K562 (cell line): ENCODE data around the gene CENPU. TPM values are rescaled to one million over a fixed set of nuclear protein-coding genes. Genes with fewer than 3 reads are reported as not detected.
A peak's percentile ranks its signal among the peaks of the same experiment; 100 is the strongest.

Source experiments
- CXXC5 ChIP-seq: fragments of 250-450 bp; sonication (Bioruptor Pico); IDR thresholded peaks from 2 replicates; pipeline ENCODE4 v1.8.0; 2022; ENCODE audit warnings: inconsistent platforms, mild to moderate bottlenecking, moderate library complexity
- ELF2 ChIP-seq: fragments of 250-450 bp; sonication (Bioruptor Pico); IDR thresholded peaks from 2 replicates; pipeline ENCODE4 v1.5.0; 2021; ENCODE audit warnings: mild to moderate bottlenecking
- ETV1 ChIP-seq: fragments of 450-650 bp; conservative IDR thresholded peaks from 2 replicates; pipeline ENCODE4 v1.6.1; 2016; ENCODE audit warnings: missing genetic modification characterization, control low read depth, low read depth, missing compliant biosample characterization
- HSF4 ChIP-seq: fragments of 250-450 bp; sonication (Bioruptor Pico); IDR thresholded peaks from 2 replicates; pipeline ENCODE4 v2.1.2; 2022; ENCODE audit warnings: mild to moderate bottlenecking, moderate library complexity, borderline replicate concordance
- JUN ChIP-seq, 2 experiments: sonication (generic) in 1 of 2; formaldehyde crosslinking in 1 of 2; IDR thresholded peaks; 2 replicates each; pipeline versions ENCODE4 v1.6.1 to v1.8.0; 2012 to 2022; ENCODE audit warnings: borderline replicate concordance in 2 of 2, mild to moderate bottlenecking in 2 of 2, improper control_type of control experiment in 1 of 2, low read depth in 1 of 2, low read length in 1 of 2, missing genetic modification reagents in 1 of 2
- MYC ChIP-seq, 2 experiments: fragments of 250-450 bp in 1 of 2; sonication (Bioruptor Pico) in 1 of 2; IDR thresholded peaks; 2 replicates each; pipeline versions ENCODE4 v1.5.1 to v1.6.1; 2012 to 2021; ENCODE audit warnings: low read depth in 2 of 2, borderline replicate concordance in 1 of 2, improper control_type of control experiment in 1 of 2, low read length in 1 of 2, mild to moderate bottlenecking in 1 of 2, moderate library complexity in 1 of 2
- RBFOX2 ChIP-seq: fragments of 200-400 bp; formaldehyde crosslinking; IDR thresholded peaks from 2 replicates; pipeline ENCODE4 v1.6.1; 2017; ENCODE audit warnings: low read depth, mild to moderate bottlenecking, low read length, moderate library complexity
- SUPT5H ChIP-seq: fragments of 450-650 bp; IDR thresholded peaks from 2 replicates; pipeline ENCODE4 v1.6.1; 2016
- TCF3 ChIP-seq: sonication (generic); formaldehyde crosslinking; IDR thresholded peaks from 2 replicates; pipeline ENCODE4 v1.4.0; 2020; ENCODE audit warnings: mild to moderate bottlenecking, missing genetic modification reagents
- ZNF561 ChIP-seq: fragments of 450-650 bp; formaldehyde crosslinking; conservative IDR thresholded peaks from 2 replicates; pipeline ENCODE4 v1.4.0; 2020; ENCODE audit warnings: mild to moderate bottlenecking, moderate library complexity
- polyA plus RNA-seq, 8 experiments: library from polyadenylated mRNA; depleted of rRNA in 4 of 8; stranded (reverse) in 5 of 8; unstranded in 3 of 8; fragments of >200 nt; fragmentation: Nextera tagmentation in 2 of 8; fragmentation: Illumina TruSeq in 1 of 8; extraction: Ambion mirVana in 2 of 8; extraction: Trizol in 1 of 8; gene quantifications; 2 replicates each; pipeline versions ENCODE4 v1.2.1 to v1.2.3, GENCODE V29; 2011 to 2014; ENCODE audit warnings: inconsistent platforms in 1 of 8, missing spikeins in 1 of 8
- total RNA-seq, 7 experiments: library from RNA; depleted of rRNA in 6 of 7; stranded (reverse); fragments of >200 nt in 6 of 7; fragmentation: Illumina TruSeq in 2 of 7; extraction: Trizol in 2 of 7; gene quantifications; 2 replicates each; pipeline versions ENCODE4 v1.2.1 to v1.2.3, GENCODE V29; 2011 to 2021; ENCODE audit warnings: low replicate concordance in 1 of 7
- TF ChIP-seq, protein P1 (sequence below), 3 experiments: IDR thresholded peaks in 2 of 3; conservative IDR thresholded peaks in 1 of 3; 2 replicates each; pipeline ENCODE4 v1.5.1; 2011 to 2012; ENCODE audit warnings: low read length in 3 of 3, mild to moderate bottlenecking in 3 of 3, control low read depth in 2 of 3, improper control_type of control experiment in 1 of 3, inconsistent platforms in 1 of 3, low read depth in 1 of 3, mixed read lengths in 1 of 3, moderate library complexity in 1 of 3; ENCODE audit not compliant: insufficient read depth in 2 of 3
- TF ChIP-seq, protein P2 (sequence below): fragments of 250-450 bp; sonication (Bioruptor Pico); IDR thresholded peaks from 2 replicates; pipeline ENCODE4 v1.5.0; 2021; ENCODE audit warnings: mild to moderate bottlenecking, borderline replicate concordance
- TF ChIP-seq, protein P3 (sequence below), 3 experiments: fragments of 200-800 bp in 1 of 3; fragments of 250-450 bp in 1 of 3; fragments of 450-650 bp in 1 of 3; sonication (Bioruptor Pico) in 1 of 3; sonication (Bioruptor generic) in 1 of 3; formaldehyde crosslinking in 1 of 3; IDR thresholded peaks; 2 replicates each; pipeline versions ENCODE4 v1.6.1 to v1.8.0; 2016 to 2022; ENCODE audit warnings: mild to moderate bottlenecking in 2 of 3, missing genetic modification characterization in 2 of 3, missing compliant biosample characterization in 1 of 3, moderate library complexity in 1 of 3

The CENPU gene
- total and polyA plus RNA-seq, 9 of the 15 experiments (the other 6 are each of a cell fraction or from before 2014, with no cell fraction given) = 39.4 to 98.7 (median 84.3) TPM

DNA sequence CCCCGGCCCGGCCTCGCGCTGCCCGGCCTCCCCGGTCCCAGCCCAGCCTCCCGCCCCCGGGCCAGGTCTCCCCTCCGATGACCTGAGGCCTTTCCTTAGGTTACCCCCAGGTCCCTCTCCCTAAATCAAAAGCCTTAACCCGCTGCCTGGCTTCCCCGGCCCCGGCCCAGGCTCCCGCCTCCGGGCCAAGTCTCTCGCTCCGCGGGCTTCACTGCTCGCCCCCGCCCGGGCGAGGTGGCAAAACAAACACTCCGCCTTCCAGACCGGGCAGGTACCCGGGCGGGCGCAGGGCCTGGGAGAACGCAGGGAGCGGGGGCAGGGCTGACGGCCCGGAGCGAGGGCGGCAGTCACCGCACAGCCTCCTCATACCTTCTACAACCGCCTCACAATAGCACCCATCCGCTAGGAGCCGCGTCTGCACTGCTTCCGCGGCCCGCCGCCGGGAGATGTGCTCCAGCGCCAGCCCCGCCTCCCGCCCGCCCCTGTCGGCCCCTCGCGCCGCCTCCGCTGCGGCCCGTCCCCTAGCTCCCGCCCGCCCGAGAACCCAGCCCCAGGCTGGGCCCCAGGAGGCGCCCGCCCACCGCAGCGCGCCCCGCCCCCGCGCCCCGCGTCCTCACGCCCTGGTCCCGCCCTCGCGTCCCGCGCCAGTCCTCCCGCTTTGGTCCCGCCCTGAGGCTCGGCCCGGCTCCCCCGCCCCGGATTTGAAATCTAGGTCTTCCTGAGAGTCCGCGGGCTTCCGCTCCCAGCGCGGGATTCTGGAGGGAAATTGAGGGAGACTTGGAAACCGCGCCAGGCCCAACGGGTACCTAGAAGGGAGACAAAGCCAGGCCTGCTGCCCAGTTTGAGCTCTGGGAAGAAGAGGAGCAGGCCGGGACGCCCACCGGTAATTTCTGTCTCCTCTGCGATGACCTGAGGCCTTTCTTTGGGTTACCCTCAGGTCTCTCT is 84.6 kb downstream of the CENPU start, which contains the start of the genes CASP3 and PRIMPOL (continued):
- TF ChIP-seq, protein P1, sequence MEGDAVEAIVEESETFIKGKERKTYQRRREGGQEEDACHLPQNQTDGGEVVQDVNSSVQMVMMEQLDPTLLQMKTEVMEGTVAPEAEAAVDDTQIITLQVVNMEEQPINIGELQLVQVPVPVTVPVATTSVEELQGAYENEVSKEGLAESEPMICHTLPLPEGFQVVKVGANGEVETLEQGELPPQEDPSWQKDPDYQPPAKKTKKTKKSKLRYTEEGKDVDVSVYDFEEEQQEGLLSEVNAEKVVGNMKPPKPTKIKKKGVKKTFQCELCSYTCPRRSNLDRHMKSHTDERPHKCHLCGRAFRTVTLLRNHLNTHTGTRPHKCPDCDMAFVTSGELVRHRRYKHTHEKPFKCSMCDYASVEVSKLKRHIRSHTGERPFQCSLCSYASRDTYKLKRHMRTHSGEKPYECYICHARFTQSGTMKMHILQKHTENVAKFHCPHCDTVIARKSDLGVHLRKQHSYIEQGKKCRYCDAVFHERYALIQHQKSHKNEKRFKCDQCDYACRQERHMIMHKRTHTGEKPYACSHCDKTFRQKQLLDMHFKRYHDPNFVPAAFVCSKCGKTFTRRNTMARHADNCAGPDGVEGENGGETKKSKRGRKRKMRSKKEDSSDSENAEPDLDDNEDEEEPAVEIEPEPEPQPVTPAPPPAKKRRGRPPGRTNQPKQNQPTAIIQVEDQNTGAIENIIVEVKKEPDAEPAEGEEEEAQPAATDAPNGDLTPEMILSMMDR (IDR thresholded peaks at IDR 0.05 in 2 of 3, conservative IDR thresholded peaks at IDR 0.05 in 1 of 3; ENCODE audit: insufficient read depth in 2 of 3, low read depth in 1 of 3, low read length in 3 of 3) = peak in 2 of 3 experiments; percentile 59 to 64; a peak in 4 of 6 replicates
- TF ChIP-seq SUPT5H (peak; percentile 84), ZNF561 (CRISPR knock-in tag) (no peak), RBFOX2 (peak; percentile 93), HSF4 (CRISPR knock-in tag) (no peak), JUN (IDR thresholded peaks at IDR 0.05; ENCODE audit: borderline replicate concordance, low read depth, low read length) (0 out of 2 replicates have a peak, but pooled peaks have one; percentile 4), JUN (CRISPR knock-in tag; IDR thresholded peaks at IDR 0.05; ENCODE audit: borderline replicate concordance) (no peak), TCF3 (CRISPR knock-in tag) (0 out of 2 replicates have a peak, but pooled peaks have one; percentile 17), ETV1 (tag) (peak; percentile 72), ELF2 (CRISPR knock-in tag) (no peak), CXXC5 (CRISPR knock-in tag) (peak; percentile 54; the same call in 1 of the 2 replicates), MYC (IDR thresholded peaks at IDR 0.05; ENCODE audit: low read depth, low read length) (peak; percentile 46; the same call in 1 of the 2 replicates), MYC (CRISPR knock-in tag; IDR thresholded peaks at IDR 0.05; ENCODE audit: borderline replicate concordance, low read depth) (no peak)
- TF ChIP-seq, protein P2, sequence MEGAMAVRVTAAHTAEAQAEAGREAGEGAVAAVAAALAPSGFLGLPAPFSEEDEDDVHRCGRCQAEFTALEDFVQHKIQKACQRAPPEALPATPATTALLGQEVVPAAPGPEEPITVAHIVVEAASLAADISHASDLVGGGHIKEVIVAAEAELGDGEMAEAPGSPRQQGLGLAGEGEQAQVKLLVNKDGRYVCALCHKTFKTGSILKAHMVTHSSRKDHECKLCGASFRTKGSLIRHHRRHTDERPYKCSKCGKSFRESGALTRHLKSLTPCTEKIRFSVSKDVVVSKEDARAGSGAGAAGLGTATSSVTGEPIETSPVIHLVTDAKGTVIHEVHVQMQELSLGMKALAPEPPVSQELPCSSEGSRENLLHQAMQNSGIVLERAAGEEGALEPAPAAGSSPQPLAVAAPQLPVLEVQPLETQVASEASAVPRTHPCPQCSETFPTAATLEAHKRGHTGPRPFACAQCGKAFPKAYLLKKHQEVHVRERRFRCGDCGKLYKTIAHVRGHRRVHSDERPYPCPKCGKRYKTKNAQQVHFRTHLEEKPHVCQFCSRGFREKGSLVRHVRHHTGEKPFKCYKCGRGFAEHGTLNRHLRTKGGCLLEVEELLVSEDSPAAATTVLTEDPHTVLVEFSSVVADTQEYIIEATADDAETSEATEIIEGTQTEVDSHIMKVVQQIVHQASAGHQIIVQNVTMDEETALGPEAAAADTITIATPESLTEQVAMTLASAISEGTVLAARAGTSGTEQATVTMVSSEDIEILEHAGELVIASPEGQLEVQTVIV (CRISPR knock-in tag) = no peak
- TF ChIP-seq, protein P3, sequence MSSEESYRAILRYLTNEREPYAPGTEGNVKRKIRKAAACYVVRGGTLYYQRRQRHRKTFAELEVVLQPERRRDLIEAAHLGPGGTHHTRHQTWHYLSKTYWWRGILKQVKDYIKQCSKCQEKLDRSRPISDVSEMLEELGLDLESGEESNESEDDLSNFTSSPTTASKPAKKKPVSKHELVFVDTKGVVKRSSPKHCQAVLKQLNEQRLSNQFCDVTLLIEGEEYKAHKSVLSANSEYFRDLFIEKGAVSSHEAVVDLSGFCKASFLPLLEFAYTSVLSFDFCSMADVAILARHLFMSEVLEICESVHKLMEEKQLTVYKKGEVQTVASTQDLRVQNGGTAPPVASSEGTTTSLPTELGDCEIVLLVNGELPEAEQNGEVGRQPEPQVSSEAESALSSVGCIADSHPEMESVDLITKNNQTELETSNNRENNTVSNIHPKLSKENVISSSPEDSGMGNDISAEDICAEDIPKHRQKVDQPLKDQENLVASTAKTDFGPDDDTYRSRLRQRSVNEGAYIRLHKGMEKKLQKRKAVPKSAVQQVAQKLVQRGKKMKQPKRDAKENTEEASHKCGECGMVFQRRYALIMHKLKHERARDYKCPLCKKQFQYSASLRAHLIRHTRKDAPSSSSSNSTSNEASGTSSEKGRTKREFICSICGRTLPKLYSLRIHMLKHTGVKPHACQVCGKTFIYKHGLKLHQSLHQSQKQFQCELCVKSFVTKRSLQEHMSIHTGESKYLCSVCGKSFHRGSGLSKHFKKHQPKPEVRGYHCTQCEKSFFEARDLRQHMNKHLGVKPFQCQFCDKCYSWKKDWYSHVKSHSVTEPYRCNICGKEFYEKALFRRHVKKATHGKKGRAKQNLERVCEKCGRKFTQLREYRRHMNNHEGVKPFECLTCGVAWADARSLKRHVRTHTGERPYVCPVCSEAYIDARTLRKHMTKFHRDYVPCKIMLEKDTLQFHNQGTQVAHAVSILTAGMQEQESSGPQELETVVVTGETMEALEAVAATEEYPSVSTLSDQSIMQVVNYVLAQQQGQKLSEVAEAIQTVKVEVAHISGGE (CRISPR knock-in tag; IDR thresholded peaks at IDR 0.05) = peak in 1 of 3 experiments; percentile 36; a peak in 1 of 6 replicates
